ENCODE results near the gene ABLIM1.

ABLIM1 gene

GRCh38 chr10:114678820-114679219 is 20.7 kb upstream of the ABLIM1 start:
- DNase-seq = no peak

GRCh38 chr10:114678336-114678735 is 20.3 kb upstream of the ABLIM1 start:
- DNase-seq = no peak

DNA sequence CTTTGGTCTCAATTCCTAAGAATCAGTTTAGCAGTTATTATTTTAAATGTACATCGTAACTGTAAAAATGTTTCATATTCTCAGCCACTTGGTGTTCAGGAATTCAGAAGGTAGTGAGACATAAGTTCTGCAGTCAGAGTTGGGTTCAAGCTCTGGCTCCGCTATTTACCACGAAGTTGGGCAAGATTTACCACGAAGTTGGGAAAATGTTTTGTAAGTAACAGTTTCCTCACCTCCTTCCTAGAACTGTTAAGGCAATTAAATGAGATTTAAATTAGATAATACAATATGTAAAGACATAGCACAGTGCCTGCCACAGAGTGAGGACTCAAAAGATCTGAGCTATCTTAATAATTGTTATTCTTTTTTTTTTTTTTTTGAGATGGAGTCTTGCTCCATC is 16.3 kb upstream of the ABLIM1 start:
- no peak for DNase-seq

- no peak for DNase-seq
Observed at GRCh38 chr10:114669648-114670047, 11.6 kb upstream of the ABLIM1 start.

- DNase-seq = no peak
Observed at GRCh38 chr10:114668375-114669080, 10.5 kb upstream of the ABLIM1 start.

DNA sequence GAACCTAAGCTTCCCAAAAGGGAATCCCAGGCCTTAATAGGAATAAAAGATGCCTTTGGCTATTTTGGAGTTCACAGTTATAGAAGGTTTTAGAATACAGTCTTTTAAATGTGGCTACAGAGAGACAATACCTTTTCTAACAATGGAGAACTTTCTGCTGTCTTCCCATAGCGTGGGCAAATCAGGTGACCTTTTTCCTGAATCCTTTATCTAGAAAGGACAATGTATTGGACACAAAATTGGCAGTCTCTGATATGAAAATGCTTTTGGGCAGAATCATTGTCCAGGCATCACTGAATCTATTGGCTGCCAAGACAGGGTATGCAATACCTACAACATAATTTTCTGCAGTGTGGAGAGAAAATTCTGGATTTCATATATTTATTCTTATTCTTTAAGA is 7.8 kb upstream of the ABLIM1 start:
- no peak for DNase-seq

- no peak for DNase-seq
Observed at GRCh38 chr10:114665406-114665805, 7.3 kb upstream of the ABLIM1 start.

DNA sequence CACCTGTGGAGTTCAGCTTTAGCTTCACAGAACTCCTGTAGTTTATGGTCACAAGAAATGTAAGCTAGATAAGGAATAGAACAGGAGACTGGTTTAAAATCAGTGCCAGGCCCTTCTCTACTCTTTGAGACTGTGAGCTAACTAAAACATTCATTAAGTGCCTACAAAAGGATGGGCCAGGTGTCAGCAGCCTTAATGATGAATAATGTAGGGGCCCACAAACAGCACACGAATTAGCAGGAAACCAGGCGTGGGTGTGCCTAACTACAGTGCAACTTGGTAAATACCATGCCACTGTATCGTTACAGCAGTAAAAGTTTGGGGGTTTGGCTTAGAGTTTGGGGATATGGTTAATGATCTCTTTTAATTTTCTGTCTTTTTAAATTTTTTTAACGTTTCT is 6.1 kb upstream of the ABLIM1 start:
- DNase-seq = no peak

DNA sequence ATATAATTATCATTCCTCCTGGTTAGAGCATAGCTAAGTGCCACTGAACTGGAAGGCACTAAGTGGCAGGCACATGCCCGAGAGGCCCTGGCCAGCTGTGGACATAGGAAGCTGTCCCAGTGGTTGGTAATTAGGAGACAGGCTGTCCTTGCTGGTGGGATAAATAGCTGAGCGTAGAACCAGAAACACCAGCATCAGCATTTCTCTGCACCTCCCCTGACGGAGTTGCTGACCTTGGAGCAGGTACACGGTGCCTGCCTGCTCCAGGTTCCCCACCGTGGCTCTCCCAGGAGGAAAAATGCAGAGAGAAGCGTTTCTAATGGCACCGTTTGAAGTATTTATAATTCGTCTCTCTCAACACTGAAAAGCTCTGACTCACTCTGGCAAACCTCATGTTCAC is 5.6 kb upstream of the ABLIM1 start:
- DNase-seq = no peak

- DNase-seq = no peak
Observed at GRCh38 chr10:114662646-114663217, 4.7 kb upstream of the ABLIM1 start.

DNA sequence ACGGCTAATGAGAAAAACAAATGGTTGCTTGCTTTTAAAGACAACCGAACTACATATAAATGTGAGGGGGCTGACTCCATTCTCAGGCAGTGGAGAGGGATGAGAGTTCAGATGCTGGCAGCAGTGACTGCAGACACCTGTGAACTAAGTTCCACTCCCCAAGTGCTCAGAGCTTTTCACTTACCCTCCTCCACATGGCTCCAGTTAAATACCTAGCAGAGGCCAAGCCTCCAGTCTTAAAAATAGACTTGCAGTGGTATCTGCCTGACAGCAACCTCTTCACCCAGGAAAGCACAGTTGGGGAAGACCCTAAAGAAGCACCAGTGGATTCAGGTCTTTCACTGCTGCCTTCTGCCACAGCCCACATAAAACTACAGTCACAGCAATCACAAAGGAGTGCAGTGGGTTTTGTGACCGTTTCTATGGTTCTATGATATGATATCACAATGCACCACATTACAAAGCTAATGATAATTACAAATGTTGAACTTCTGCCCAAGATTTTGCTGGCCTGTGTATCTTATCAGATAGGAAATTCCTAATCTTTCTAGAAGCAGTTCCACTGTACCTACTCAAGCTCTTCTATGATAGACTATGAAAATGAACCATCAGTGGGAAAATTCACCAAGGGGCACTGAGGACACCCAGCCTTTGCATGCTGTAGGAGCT is 3.3 kb upstream of the ABLIM1 start:
- DNase-seq = no peak

DNA sequence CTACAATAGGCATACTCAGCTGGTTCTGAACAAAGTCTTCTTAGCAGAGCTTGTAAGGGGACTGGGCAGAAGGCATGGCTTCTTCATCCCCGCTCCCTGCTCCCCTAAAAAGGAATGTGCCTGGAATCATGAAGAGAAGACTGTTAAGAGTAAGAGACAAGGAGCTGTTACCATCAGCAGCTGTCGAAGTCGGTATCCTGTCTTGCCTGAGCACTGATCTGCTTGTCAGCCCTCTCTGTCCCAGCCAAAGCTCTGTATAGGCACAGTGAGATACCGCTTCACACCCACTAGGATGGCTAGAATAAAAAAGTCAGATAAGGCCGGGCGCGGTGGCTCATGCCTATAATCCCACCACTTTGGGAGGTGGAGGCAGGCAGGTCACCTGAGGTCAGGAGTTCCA is 2.4 kb downstream of the ABLIM1 start:
- no peak for DNase-seq

GRCh38 chr10:114654822-114655575 is 3.1 kb downstream of the ABLIM1 start:
- no peak for DNase-seq

DNA sequence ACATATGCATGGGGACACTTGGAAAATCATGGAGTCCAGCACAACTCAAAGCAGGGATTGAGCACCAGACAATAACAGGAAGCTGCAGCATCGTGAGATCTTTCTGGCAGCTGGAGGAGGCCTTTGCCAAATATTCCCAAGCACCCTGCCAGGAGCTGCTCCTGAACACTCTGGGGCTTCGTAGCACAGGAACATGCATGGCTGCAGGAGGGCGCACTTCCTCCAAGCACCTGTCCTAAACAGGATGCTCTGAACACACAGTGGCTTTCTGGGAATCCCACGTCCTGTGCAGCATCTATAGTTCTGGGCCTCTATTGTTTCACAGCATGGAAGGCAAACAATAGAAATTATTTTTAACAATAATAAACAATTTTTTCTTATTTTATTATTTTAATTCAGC is 4.1 kb downstream of the ABLIM1 start:
- no peak for DNase-seq

DNA sequence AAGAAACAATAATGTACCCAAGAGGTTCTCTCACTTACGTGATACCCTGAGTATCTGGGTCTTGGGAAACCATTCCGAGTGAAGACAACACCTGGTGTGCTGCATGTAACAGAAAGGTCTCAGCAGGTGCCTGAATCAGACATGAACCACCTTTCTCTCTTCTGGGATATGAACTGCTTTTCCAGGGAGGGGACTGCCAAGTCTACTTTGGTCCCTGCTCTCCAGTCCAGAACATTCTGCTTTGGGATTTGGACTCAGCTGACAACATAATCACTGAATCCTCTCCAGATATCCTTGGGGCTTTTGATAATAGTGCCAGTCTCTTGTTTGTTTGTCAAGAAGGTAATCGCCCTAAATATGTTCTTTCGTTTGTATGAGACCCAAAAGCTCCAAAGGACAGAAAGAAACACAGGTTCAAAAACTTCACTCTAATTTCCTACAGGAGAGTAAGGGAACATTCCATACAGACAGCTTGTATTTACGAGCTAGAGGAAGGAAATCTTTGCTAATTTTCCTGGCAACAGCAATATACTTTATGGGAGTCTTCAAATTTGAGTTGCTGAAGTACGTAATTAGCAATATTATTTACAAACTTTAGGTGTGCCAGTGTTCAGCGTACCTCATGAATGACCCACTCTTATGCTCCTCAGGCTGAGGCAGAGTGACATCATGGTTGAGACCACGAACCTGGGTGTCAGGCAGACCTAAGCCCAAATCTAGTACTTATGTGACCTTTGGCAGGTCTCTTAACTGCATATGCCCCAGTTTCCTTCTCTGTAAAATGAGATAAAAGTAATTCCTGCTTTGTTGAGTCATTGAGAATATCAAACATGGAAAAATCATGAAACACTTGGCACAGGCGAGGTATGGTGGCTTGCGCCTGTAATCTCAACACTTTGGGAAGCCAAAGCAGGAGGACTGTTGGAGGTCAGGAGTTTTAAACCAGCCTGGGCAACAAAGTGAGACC is 5.4 kb downstream of the ABLIM1 start:
- no peak for DNase-seq

DNA sequence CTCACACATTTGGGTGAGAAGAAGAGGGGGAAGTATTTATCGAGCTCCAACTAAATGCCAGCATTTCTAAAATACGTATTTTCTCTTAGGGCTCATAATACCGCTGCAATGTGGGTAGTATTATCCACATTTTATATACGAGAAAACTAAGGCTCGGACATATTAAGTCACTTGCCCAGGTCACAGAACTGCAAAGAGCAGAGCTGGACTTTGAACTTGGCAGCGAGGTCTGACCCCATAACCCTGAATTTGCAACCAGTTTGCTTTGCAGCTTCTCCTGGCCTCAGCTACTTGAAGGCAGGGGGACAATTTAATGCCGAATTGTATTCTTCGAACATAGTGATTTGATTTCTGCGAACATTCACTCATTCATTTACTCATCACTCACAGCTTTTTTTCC is 7.2 kb downstream of the ABLIM1 start:
- no peak for DNase-seq

GRCh38 chr10:114650266-114650665 is 7.8 kb downstream of the ABLIM1 start:
- DNase-seq = no peak

DNA sequence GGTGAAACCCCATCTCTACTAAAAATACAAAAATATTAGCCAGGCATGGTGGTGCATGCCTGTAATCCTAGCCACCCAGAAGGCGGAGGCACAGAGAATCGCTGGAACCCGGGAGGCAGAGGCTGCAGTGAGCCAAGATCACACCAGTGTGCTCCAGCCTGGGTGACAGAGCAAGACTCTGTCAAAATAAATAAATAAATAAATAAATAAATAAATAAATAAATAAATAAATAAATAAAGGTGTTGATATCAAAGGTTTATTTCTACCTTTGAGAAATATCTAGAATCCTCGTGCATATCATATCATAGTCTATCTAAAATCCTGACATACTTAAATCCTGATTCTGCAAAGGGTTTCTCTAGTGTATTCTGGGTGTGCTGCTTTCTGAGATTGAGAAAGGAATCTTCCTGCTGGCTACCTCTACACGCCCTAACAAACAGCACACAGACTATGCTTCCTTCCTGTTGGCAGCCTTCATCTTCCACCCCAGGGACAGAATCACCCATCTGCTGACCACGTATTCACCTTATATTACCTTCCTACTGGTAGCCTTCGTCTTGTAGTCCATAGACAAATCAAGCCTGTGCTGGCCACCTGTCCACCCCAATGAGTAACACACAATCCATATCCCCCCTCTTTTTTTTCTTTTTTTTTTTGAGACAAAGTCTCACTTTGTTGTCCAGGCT is 8.7 kb downstream of the ABLIM1 start:
- DNase-seq = no peak

DNA sequence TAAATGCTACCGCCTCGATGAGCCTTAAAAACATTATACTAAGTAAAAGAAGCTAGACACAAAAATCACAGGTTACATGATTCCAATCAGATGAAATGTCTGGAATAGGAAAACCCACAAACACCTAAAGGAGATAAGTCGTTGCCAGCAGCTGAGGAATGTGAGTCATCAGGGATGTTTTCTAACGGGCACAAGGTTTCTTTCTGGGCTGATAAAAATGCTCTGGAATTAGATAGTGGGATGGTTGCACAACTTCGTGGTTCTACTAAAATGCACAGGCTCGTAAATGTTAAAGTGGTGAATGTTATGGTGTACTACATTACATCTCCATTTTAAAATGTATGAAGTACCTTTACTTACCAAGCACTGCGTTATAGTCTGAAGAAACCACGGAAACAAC is 9.7 kb downstream of the ABLIM1 start:
- DNase-seq = no peak

GRCh38 chr10:114647545-114648138 is 10.4 kb downstream of the ABLIM1 start:
- DNase-seq = no peak

GRCh38 chr10:114646426-114646825 is 11.6 kb downstream of the ABLIM1 start:
- no peak for DNase-seq

All from T-helper 9 cell (primary cell).